NCI-H526 treated with DMSO at 0.1 percent for 48 hours (cell line): ENCODE results near the gene AQR.
"Not testable (repeated sequence)": the region's sequence is repeated elsewhere in the genome, so short reads cannot be mapped to it uniquely, and the experiment has no call there.

ENCODE experiments used
- DNase-seq: peaks from one replicate; lab custom pipeline; 2025; lab: John Stamatoyannopoulos, UW

AQR gene

GRCh38 chr15:34812868-34813365 is 156.6 kb downstream of the AQR start:
- DNase-seq: not testable (repeated sequence)

GRCh38 chr15:34812369-34812768 is 157.2 kb downstream of the AQR start:
- no peak for DNase-seq

- no peak for DNase-seq
Observed at GRCh38 chr15:34810443-34811129, 159.0 kb downstream of the AQR start.

- no peak for DNase-seq
Observed at GRCh38 chr15:34809186-34809585, 160.4 kb downstream of the AQR start.

GRCh38 chr15:34808016-34808415 is 161.5 kb downstream of the AQR start:
- DNase-seq: no peak

GRCh38 chr15:34807241-34807640 is 162.3 kb downstream of the AQR start:
- not testable (repeated sequence) for DNase-seq

GRCh38 chr15:34804776-34805175 is 164.8 kb downstream of the AQR start:
- DNase-seq: no peak

- DNase-seq: no peak
Observed at GRCh38 chr15:34804113-34804512, 165.4 kb downstream of the AQR start.

GRCh38 chr15:34802803-34803750 is 166.5 kb downstream of the AQR start:
- DNase-seq: no peak

- DNase-seq: no peak
Observed at GRCh38 chr15:34802371-34802770, 167.2 kb downstream of the AQR start.
